ENCODE results near the gene TXNDC2.

Gene TXNDC2

GRCh38 chr18:9866627-9867026 is 19.1 kb upstream of the TXNDC2 start:
- no peak for ATAC-seq
- TF ChIP-seq ZNF8 (CRISPR knock-in tag; IDR thresholded peaks at IDR 0.05) (no peak), CREB5 (CRISPR knock-in tag; IDR thresholded peaks at IDR 0.05; ENCODE audit: low read depth) (no peak), GLIS3 (CRISPR knock-in tag; IDR thresholded peaks at IDR 0.05) (no peak), ZNF70 (CRISPR knock-in tag; IDR thresholded peaks at IDR 0.05) (no peak), ARNTL (CRISPR knock-in tag; IDR thresholded peaks at IDR 0.05; ENCODE audit: borderline replicate concordance, low read depth) (no peak)

- TF ChIP-seq ZFP3 (CRISPR knock-in tag; IDR thresholded peaks at IDR 0.05) = no peak
- TF ChIP-seq POU6F1 (CRISPR knock-in tag; IDR thresholded peaks at IDR 0.05; ENCODE audit: borderline replicate concordance, low read depth) = no peak
- no peak for TF ChIP-seq ARNTL (CRISPR knock-in tag; IDR thresholded peaks at IDR 0.05; ENCODE audit: borderline replicate concordance, low read depth)
- TF ChIP-seq SNAI2 (CRISPR knock-in tag; IDR thresholded peaks at IDR 0.05) = no peak
- TF ChIP-seq OSR1 (CRISPR knock-in tag; IDR thresholded peaks at IDR 0.05) = no peak
- TF ChIP-seq CSRNP3 (CRISPR knock-in tag; IDR thresholded peaks at IDR 0.05) = no peak
- no peak for TF ChIP-seq ZFP30 (CRISPR knock-in tag; IDR thresholded peaks at IDR 0.05)
- no peak for TF ChIP-seq ZC3H10 (CRISPR knock-in tag; IDR thresholded peaks at IDR 0.05)
- TF ChIP-seq TCF4 (CRISPR knock-in tag; IDR thresholded peaks at IDR 0.05; ENCODE audit: borderline replicate concordance) = no peak
- TF ChIP-seq GLIS3 (CRISPR knock-in tag; IDR thresholded peaks at IDR 0.05) = no peak
- no peak for ATAC-seq
Observed at GRCh38 chr18:9867071-9867594, 18.6 kb upstream of the TXNDC2 start.

GRCh38 chr18:9868857-9869714 is 16.7 kb upstream of the TXNDC2 start:
- TF ChIP-seq TCF4 (CRISPR knock-in tag; IDR thresholded peaks at IDR 0.05; ENCODE audit: borderline replicate concordance) (peak; percentile 51; the same call in 1 of the 2 replicates), ISL1 (CRISPR knock-in tag; IDR thresholded peaks at IDR 0.05) (peak; percentile 62), CREB5 (CRISPR knock-in tag; IDR thresholded peaks at IDR 0.05; ENCODE audit: low read depth) (no peak)
- ATAC-seq = peak; percentile 24

- TF ChIP-seq TSHZ2 (CRISPR knock-in tag; IDR thresholded peaks at IDR 0.05) (no peak), ZNF70 (CRISPR knock-in tag; IDR thresholded peaks at IDR 0.05) (no peak), OSR1 (CRISPR knock-in tag; IDR thresholded peaks at IDR 0.05) (no peak), ZNF8 (CRISPR knock-in tag; IDR thresholded peaks at IDR 0.05) (no peak), PPARA (CRISPR knock-in tag; IDR thresholded peaks at IDR 0.05; ENCODE audit: borderline replicate concordance) (no peak), TOX (CRISPR knock-in tag; IDR thresholded peaks at IDR 0.05; ENCODE audit: borderline replicate concordance) (no peak)
- ATAC-seq = peak; percentile 77
Observed at GRCh38 chr18:9869715-9870430, 15.9 kb upstream of the TXNDC2 start.

Measured in SK-N-SH treated with all-trans-retinoic acid at 6 μM for 48 hours (cell line).